ENCODE results near the gene NCK2. TPM values are rescaled to one million over a fixed set of nuclear protein-coding genes. Genes with fewer than 3 reads are reported as not detected.

Gene NCK2
- total and polyA plus RNA-seq, 9 of the 15 experiments (the other 6 are each of a cell fraction or from before 2014, with no cell fraction given) = 0.90 to 27.9 (median 15.9) TPM

GRCh38 chr2:105882920-105883435 is 138.3 kb downstream of the NCK2 start:
- Histone ChIP-seq H4K20me1 (replicated peaks; ENCODE audit: control insufficient read depth, insufficient read depth, low read length) (no peaks in the 10 kb centered on the region), H3K9me3 (replicated peaks; ENCODE audit: control insufficient read depth, insufficient read depth, low read depth, low read length) (no peaks in the 10 kb centered on the region), H3K27ac (ENCODE audit: extremely low read depth, low read depth, low read length) (no peak overlapping the region), H2AFZ (ENCODE audit: low read depth, low read length) (no peak overlapping the region), H3K27me3 (ENCODE audit: control insufficient read depth in 2 of 2, insufficient read depth in 2 of 2, low read length in 2 of 2) (no peaks in the 10 kb centered on the region), H3K36me3 (ENCODE audit: control insufficient read depth, insufficient read depth, low read length) (peaks cover 5% of the 10 kb centered on the region; the same call in 1 of the 3 replicates), H3K9me1 (ENCODE audit: control insufficient read depth, insufficient read depth, low read length) (no peaks in the 10 kb centered on the region), H3K79me2 (ENCODE audit: control insufficient read depth, insufficient read depth, low read length) (no peaks in the 10 kb centered on the region; the same call in 2 of the 3 replicates), H3K4me1 (replicated peaks in 1 of 2; ENCODE audit: control insufficient read depth in 2 of 2, insufficient read depth in 2 of 2, low read length in 2 of 2) (peaks cover 0 to 8% of the 10 kb centered on the region in 2 experiments; a peak in 1 of 5 replicates), H3K4me3 (no peak overlapping the region), H3K9ac (ENCODE audit: insufficient read depth in 1 of 2, low read depth in 2 of 2, low read length in 2 of 2) (no peak overlapping the region), H3K4me2 (ENCODE audit: insufficient read depth, low read length) (no peak overlapping the region)
- DNase-seq (ENCODE audit: extremely low read depth in 1 of 4, low spot score in 3 of 4) (no peak), ATAC-seq (no peak), FAIRE-seq (no peak)
- 78% methylated on average over 10 of the region's 10 CpGs for WGBS (ENCODE audit: insufficient coverage, low coverage, missing lambda C conversion rate)
- TF ChIP-seq TAF15 (IDR thresholded peaks at IDR 0.05; ENCODE audit: low read depth, low read length) (no peak), HES1 (IDR thresholded peaks at IDR 0.05; ENCODE audit: low read depth) (no peak), ZKSCAN8 (CRISPR knock-in tag; IDR thresholded peaks at IDR 0.05) (no peak), ILF3 (IDR thresholded peaks at IDR 0.05; ENCODE audit: borderline replicate concordance) (no peak), CREB1 (IDR thresholded peaks at IDR 0.05) (no peak), CREB1 (CRISPR knock-in tag; IDR thresholded peaks at IDR 0.05) (no peak), CBX8 (IDR thresholded peaks at IDR 0.05; ENCODE audit: borderline replicate concordance, extremely low read depth, low read depth, low read length, poor library complexity, severe bottlenecking) (no peak), SRSF9 (IDR thresholded peaks at IDR 0.05; ENCODE audit: borderline replicate concordance, low read depth, low read length) (no peak), MYC (IDR thresholded peaks at IDR 0.05; ENCODE audit: low read depth, low read length) (no peak), MYC (CRISPR knock-in tag; IDR thresholded peaks at IDR 0.05; ENCODE audit: borderline replicate concordance, low read depth) (no peak), POLR3A (IDR thresholded peaks at IDR 0.05; ENCODE audit: borderline replicate concordance, extremely low read depth, insufficient read depth, insufficient read length) (no peak), HNRNPUL1 (IDR thresholded peaks at IDR 0.05; ENCODE audit: low read length) (no peak), ZNF347 (CRISPR knock-in tag; IDR thresholded peaks at IDR 0.05; ENCODE audit: low read depth) (no peak)
- TF ChIP-seq, protein P1, sequence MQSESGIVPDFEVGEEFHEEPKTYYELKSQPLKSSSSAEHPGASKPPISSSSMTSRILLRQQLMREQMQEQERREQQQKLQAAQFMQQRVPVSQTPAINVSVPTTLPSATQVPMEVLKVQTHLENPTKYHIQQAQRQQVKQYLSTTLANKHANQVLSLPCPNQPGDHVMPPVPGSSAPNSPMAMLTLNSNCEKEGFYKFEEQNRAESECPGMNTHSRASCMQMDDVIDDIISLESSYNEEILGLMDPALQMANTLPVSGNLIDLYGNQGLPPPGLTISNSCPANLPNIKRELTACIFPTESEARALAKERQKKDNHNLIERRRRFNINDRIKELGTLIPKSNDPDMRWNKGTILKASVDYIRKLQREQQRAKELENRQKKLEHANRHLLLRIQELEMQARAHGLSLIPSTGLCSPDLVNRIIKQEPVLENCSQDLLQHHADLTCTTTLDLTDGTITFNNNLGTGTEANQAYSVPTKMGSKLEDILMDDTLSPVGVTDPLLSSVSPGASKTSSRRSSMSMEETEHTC (IDR thresholded peaks at IDR 0.05) = no peak
- CTCF ChIA-PET (ENCODE audit: low intra/inter-chr PET ratio) = no interaction called here
- intact Hi-C loops (cut with micrococcal nuclease) (no loop called here), in situ Hi-C loops (cut with MboI) (no loop called here)
- POLR2A ChIA-PET = no interaction called here
- no TSS peak for BruUV-seq (replicated peaks)

Data from K562 (cell line).